ENCODE results near the gene MLANA.

- no peak for TF ChIP-seq CTCF (IDR thresholded peaks at IDR 0.05; ENCODE audit: poor library complexity)
- TF ChIP-seq EZH2 (IDR thresholded peaks at IDR 0.05; ENCODE audit: borderline replicate concordance): no peak
- no peak for TF ChIP-seq EZH2phosphoT487 (IDR thresholded peaks at IDR 0.05; ENCODE audit: low read depth, severe bottlenecking, unreplicated experiment)
Observed at GRCh38 chr9:5957166-5957565, 66.5 kb downstream of the MLANA start.
